Measurements from ENCODE around the gene MYL6B.

DNA sequence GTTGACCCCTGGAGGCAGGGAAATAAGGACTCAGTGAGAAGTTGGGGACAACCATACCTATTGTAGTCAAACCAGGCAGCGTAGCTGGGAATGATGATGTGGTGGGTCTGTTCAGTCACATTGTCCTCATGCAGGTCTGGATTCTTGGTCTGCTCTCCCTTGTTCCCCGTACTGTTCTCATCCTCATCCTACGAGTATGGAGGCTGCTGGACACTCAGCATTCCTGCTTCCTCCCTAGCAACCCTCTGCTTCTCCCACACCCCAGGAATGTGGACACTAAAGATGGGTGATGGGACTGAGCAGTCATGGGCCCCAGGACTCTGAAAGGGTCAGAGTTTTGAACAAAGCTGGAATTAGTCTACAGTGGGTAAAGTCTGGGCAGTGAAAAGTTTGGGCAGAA, 26.0 kb downstream of the MYL6B start:
- TF ChIP-seq, protein P1, sequence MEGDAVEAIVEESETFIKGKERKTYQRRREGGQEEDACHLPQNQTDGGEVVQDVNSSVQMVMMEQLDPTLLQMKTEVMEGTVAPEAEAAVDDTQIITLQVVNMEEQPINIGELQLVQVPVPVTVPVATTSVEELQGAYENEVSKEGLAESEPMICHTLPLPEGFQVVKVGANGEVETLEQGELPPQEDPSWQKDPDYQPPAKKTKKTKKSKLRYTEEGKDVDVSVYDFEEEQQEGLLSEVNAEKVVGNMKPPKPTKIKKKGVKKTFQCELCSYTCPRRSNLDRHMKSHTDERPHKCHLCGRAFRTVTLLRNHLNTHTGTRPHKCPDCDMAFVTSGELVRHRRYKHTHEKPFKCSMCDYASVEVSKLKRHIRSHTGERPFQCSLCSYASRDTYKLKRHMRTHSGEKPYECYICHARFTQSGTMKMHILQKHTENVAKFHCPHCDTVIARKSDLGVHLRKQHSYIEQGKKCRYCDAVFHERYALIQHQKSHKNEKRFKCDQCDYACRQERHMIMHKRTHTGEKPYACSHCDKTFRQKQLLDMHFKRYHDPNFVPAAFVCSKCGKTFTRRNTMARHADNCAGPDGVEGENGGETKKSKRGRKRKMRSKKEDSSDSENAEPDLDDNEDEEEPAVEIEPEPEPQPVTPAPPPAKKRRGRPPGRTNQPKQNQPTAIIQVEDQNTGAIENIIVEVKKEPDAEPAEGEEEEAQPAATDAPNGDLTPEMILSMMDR (conservative IDR thresholded peaks at IDR 0.05 in 1 of 2, IDR thresholded peaks at IDR 0.05 in 1 of 2; ENCODE audit: low read depth in 1 of 2, low read length in 2 of 2): no peak
- no peak for TF ChIP-seq EZH2 (IDR thresholded peaks at IDR 0.05; ENCODE audit: low read length, missing control alignments)

Data from fibroblast of lung (primary cell).